AG04449 (cell line): ENCODE measurements around the gene ALOX5.
A peak's percentile ranks its signal among the peaks of the same experiment; 100 is the strongest.

Experiments
- CTCF ChIA-PET: fragments of 350-600 bp; formaldehyde crosslinking; extraction: SDS; loops from one replicate; lab custom pipeline; 2021; ENCODE audit warnings: antibody characterized with exemption; lab: Yijun Ruan, JAX
- POLR2A ChIA-PET: fragments of 400-600, 350-600 bp; formaldehyde crosslinking; extraction: SDS; loops from one replicate; lab custom pipeline; 2020; ENCODE audit warnings: antibody characterized with exemption, inconsistent platforms; lab: Yijun Ruan, JAX
- DNase-seq: peaks from one replicate; pipeline ENCODE4 v3.0.0-alpha.2; 2010; ENCODE audit warnings: low read depth, low spot score
- H3K4me3 ChIP-seq: 2 replicates; pipeline ENCODE4 v1.5.1; 2011; ENCODE audit warnings: low read depth, mild to moderate bottlenecking, control low read depth, low read length
- TF ChIP-seq, protein P1 (sequence below): IDR thresholded peaks from one replicate; pipeline ENCODE4 v1.5.1; 2011; ENCODE audit warnings: mild to moderate bottlenecking, moderate library complexity, low read length, control low read depth, inconsistent platforms; ENCODE audit not compliant: insufficient read depth; ENCODE audit errors: missing control alignments

ALOX5 gene

DNA sequence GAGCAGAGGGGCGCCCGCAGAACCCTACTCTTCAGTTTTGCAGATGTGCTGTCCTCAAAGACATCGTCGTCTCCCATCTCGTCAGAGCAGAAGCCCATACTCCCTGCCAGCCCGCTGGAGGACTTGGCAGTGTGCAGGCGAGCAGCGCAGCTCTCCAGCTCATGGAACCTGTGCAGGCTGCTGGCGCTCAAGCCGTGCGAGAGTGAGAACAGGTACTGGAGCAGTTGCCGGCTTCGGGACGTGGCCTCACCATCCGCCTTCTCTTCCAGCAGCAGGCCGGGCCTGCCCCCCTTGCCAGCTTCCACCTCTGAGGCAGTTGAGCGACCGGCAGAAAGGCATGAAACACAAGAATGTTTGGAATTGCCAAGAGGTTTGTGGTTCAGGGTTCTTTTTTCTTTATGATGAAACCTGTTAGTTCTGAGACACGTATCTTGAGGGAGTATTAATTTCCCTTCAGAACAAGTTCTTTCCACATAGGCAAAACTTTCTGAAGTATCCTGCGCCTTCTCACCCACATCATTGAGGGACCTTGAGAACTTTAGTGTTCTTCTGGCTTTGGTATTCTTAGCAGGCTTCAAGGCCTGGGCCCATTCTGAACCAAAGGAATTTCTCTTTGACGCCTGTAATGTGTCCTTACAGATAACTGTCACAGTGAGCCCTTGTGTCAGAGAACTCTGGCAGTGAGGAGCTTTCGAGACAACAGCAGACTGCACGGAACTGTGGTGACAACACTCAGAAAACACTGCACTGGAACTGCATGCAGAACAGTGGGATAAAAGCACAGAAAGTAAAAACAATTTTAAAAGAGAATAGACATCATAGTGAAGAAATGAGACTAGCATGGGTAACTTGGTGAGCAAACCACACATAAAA lies 89.5 kb downstream of the ALOX5 start:
- ChIA-PET CTCF (interaction anchor here (1.1 to 1.3 kb wide), 2 partner anchors 9 to 213 kb away, joined by 3 read pairs; no protein-coding TSS in a partner anchor), POLR2A (no interaction called here)
- H3K4me3 ChIP-seq: no peak overlapping the region
- TF ChIP-seq, protein P1, sequence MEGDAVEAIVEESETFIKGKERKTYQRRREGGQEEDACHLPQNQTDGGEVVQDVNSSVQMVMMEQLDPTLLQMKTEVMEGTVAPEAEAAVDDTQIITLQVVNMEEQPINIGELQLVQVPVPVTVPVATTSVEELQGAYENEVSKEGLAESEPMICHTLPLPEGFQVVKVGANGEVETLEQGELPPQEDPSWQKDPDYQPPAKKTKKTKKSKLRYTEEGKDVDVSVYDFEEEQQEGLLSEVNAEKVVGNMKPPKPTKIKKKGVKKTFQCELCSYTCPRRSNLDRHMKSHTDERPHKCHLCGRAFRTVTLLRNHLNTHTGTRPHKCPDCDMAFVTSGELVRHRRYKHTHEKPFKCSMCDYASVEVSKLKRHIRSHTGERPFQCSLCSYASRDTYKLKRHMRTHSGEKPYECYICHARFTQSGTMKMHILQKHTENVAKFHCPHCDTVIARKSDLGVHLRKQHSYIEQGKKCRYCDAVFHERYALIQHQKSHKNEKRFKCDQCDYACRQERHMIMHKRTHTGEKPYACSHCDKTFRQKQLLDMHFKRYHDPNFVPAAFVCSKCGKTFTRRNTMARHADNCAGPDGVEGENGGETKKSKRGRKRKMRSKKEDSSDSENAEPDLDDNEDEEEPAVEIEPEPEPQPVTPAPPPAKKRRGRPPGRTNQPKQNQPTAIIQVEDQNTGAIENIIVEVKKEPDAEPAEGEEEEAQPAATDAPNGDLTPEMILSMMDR: no peak
- no peak for DNase-seq

DNA sequence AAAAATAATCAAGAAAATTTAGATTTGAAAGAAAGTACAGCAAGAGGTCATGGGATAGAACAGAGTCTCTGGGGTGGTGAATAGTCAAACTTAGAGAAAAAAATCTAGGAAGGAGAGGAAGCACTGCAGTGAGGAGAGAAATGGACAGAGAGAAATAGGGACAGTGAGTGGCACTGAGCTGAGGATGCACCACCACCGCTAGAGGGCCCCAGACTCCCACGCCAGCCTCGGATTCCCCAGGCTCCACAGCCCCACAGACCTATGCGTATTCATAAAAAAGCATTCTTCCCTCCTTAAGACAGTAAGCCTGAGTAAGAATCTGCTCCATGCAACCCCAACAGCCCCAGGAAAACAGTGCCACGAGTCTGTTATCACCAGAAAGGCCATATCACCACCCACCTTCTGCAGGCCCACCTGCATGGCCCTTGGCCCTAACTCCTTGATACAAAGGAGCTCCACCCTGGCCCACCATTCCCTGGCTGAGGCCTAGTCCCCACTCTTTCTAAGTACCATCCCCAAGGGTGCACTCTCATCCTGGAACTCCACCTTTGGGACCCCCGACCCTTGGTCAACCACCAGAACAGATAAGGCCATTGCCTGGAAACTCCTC lies 91.0 kb downstream of the ALOX5 start:
- ChIA-PET POLR2A (no interaction called here), CTCF (interaction anchor here (0.6 to 2.6 kb wide), 24 partner anchors 8 to 261 kb away, joined by 3 to 21 read pairs (median 4); partner anchors contain the start of gene ZFAND4)
- H3K4me3 ChIP-seq: no peak overlapping the region
- TF ChIP-seq, protein P1: peak; percentile 97
- DNase-seq: no peak

DNA sequence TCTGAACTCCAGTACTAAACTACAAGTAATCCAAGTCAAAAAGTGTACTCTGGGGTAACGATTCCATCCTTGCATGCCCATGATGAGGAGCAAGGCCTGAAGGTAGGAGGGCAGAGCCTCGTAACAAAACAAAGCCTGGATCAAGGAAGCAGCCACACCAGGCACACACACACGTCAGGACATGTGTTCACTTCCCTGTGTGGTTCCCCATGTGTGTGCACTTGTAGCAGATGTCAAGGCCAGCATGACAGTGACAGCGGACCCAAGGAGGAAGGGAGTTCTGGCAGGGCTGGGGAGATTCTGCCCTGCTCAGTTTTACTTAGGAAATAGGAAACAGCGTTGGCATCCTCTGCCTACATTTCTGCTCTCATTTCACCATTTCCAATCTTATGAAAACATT lies 92.8 kb downstream of the ALOX5 start:
- TF ChIP-seq, protein P1: no peak
- DNase-seq: no peak
- ChIA-PET CTCF (interaction anchor here (1.0 to 2.6 kb wide), 3 partner anchors 16 to 208 kb away, joined by 3 to 21 read pairs (median 3); partner anchors contain the start of gene ZFAND4), POLR2A (interaction anchor here (0.9 kb wide), 1 partner anchor 206 kb away, joined by 3 read pairs; the partner anchor contains the start of gene ZFAND4)
- H3K4me3 ChIP-seq: no peak overlapping the region

DNA sequence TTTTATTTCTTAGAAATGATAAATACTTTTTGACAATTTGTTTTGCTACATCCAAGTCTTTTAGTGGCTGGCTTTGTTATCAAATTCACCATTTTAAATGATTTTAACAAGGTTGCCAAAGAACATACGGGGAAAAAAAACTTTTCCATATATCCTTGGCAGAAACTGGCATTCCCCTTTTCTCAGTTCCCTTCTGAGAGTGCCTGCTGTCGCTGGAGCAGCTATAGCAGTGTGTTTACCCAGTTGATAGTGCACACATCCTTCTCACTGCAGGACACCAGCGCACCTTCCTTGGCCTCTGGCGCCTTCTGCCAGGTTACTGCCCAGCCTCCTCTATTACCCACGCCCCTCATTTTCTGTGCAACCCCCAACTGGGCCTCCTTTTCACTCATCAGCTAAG lies 94.1 kb downstream of the ALOX5 start:
- CTCF ChIA-PET: interaction anchor here (1.8 kb wide), 1 partner anchor 17 kb away, joined by 3 read pairs; no protein-coding TSS in a partner anchor
- POLR2A ChIA-PET: no interaction called here
- no peak overlapping the region for H3K4me3 ChIP-seq
- TF ChIP-seq, protein P1: no peak
- DNase-seq: no peak

DNA sequence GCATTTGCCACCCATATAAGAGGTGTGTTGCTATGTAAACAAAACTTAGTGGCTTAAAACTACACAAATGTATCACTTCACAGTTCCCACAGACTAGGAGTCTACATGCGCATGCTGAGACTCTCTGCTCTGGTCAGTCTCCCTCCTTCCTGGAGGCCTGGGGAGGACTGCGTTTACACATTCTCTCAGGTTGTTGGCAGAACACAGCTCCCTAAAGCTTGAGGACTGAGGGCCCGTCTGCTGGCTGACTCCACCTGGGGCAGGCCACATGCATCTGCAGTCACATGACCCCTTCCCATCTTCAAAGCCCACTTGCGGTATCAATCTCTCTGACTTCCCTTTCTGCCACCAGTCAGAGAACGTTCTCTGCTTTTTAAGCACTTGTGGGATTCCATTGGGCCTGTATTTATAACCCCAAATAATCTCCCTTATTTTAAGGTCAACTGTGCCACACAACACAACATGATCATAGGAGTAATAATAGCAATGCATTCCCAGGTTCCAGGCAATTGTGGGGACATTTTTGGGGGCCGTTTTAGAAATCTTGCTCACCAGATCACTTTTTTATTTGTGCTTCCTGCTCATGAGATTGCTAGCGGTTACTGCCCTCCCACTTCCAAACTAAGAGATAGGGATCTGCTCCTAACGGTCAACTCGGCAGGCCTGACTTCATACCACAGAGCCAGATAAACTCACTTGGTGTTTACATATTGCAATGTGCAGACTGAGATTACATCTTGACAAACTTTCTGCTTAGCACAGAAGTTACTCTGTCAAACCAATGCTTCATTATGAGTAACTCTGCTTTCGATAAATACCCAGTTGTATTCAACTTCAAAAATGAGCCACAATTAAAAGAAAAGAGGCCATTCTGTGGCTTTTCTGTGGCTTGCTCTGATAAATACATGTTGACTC lies 96.3 kb downstream of the ALOX5 start:
- no peak for DNase-seq
- ChIA-PET POLR2A (no interaction called here), CTCF (no interaction called here)
- H3K4me3 ChIP-seq: no peak overlapping the region
- TF ChIP-seq, protein P1: no peak
